NCI-H69 (cell line): ENCODE data around the gene LRRC56.

Experiments
- DNase-seq: peaks from one replicate; lab custom pipeline; 2025; lab: John Stamatoyannopoulos, UW

The LRRC56 gene, protein sequence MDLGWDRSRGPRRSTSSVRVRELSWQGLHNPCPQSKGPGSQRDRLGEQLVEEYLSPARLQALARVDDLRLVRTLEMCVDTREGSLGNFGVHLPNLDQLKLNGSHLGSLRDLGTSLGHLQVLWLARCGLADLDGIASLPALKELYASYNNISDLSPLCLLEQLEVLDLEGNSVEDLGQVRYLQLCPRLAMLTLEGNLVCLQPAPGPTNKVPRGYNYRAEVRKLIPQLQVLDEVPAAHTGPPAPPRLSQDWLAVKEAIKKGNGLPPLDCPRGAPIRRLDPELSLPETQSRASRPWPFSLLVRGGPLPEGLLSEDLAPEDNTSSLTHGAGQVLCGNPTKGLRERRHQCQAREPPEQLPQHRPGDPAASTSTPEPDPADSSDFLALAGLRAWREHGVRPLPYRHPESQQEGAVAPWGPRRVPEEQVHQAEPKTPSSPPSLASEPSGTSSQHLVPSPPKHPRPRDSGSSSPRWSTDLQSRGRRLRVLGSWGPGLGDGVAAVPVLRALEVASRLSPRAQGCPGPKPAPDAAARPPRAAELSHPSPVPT

GRCh38 chr11:536841-537621 is at the start of gene LRRC56:
LRRC56 (plus strand) TSS chr11:537527; CDS start chr11:540685, 3,158 bp downstream.
- DNase-seq, result peak; percentile 98

- no peak for DNase-seq
Measured at GRCh38 chr11:487571-488021, 49.7 kb upstream of the LRRC56 start.

DNA sequence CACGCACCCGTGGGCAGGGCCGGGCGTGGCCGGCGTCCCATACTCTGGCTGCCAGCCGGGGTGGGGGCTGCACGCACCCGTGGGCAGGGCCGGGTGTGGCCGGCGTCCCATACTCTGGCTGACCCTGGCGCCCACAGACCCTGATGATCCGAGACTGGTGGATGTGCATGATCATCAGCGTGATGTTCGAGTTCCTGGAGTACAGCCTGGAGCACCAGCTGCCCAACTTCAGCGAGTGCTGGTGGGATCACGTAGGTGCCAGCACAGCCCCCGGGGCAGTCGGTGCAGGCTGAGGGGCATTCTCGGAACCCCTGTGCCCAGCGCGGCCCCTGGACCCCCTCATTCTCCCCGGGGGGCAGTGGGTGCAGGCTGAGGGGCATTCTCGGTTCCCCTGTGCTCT is 49.3 kb upstream of the LRRC56 start:
- DNase-seq, result no peak

DNA sequence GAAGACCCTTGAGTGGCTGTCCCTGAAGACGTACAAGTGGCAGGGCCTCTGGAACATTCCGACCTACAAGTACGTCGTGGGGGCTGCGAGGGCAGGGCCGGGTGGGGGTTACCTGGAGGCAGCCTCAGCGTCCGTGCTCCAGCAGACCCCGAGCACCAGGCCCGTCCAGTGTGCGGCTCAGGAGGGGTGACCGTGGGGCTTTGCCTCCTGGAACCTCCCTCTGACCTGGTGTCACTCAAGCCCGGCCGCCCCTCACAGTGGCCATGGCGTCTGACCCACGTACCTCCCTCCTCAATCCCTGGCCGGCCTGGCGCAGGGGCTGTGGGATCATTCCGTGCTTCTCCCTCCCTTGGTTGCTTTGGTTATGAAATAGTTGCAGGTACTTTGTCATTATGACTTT is 48.7 kb upstream of the LRRC56 start:
- no peak for DNase-seq

DNA sequence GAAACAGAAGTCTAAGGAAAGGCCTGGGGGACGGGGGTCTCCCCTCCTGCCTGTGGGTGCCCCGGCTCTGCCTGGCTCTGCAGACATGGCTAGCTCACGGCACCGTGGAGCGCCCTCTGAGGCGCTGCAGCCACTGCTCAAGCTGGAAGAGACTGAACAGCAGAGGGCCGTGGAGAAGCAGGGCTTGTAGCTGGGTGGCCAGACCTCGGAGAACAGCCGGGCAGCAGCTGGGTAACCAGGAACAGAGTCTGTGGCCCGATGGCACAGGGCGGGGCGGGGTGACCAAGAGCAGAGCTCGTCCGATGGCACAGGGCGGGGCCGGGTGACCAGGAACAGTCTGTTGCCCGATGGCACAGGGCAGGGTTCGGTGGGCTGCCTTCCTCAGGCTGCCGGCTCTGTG is 48.3 kb upstream of the LRRC56 start:
- DNase-seq, result no peak

DNA sequence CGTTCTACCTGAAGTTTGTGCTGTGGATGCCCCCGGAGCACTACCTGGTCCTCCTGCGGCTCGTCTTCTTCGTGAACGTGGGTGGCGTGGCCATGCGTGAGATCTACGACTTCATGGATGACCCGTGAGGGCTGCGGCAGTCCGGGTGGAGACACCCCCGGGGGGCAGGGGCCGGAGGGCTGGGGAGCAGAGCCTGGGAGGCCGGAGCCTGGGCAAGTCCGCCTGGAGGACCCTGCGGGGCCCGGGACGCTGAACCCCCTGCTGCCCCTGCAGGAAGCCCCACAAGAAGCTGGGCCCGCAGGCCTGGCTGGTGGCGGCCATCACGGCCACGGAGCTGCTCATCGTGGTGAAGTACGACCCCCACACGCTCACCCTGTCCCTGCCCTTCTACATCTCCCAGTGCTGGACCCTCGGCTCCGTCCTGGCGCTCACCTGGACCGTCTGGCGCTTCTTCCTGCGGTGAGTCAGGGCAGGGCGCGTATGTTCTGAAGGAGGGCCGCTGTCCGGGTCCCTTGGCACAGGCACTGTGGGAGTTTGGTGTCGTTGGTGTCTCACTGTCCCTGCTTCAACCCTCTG is 47.6 kb upstream of the LRRC56 start:
- no peak for DNase-seq

- no peak for DNase-seq
Measured at GRCh38 chr11:490186-490929, 47.0 kb upstream of the LRRC56 start.

DNA sequence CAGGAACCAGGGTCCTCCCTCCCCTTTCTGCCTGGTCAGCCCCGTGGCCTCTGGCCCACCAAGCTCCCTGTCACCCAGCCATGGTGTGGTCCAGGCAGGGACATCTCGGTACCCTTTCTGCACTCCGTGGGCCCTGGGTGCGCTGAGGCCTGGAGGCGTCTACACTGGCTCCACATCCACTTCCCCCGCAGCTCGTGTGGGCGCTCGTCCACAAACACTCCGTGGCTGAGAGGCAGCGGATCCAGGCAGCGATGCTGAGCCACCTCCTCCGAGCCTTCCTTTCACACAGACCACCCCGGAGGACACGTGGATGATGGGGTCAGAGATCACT is 46.4 kb upstream of the LRRC56 start:
- no peak for DNase-seq

GRCh38 chr11:491358-491757 is 46.0 kb upstream of the LRRC56 start:
- DNase-seq, result no peak

DNA sequence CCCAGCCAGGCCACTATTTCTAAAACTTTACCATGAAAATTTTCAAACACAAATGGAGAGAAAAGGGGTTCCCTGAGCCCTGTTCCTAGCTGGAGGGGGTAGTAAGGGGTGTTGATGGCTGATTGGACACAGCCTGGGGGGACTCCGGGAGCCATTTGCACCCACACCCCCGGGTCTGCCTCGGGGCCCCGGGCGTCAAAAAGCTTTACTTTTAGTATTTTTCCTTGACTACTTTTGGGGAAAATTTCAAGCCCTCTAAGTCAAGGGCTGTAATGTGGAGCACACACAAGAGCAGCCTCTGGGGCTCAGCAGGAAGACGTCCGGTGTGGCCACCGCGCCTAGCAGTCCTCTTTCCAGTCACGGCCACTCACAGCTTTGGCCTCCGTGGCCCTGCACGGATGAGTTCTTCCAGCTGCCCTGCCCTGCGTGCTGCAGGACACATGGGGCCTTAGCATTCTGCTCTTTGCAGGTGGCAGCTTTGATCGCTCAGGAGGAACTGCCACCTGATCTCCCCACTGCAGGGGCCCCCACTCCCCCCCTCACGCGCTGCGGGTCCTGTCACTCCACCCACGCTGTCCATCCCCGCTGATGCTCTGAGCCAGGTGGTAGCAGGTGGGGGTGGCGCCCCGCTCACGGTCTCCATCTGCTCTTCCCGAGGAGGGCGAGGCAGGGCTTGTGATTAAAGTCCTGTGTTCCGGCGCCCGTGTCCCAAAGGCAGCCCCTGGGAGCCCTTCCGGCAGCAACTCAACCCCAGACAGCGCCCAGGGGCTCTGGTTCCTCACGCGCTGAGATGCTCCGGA is 44.7 kb upstream of the LRRC56 start:
- peak; percentile 69 for DNase-seq

GRCh38 chr11:494761-495536 is 42.4 kb upstream of the LRRC56 start:
- no peak for DNase-seq

DNA sequence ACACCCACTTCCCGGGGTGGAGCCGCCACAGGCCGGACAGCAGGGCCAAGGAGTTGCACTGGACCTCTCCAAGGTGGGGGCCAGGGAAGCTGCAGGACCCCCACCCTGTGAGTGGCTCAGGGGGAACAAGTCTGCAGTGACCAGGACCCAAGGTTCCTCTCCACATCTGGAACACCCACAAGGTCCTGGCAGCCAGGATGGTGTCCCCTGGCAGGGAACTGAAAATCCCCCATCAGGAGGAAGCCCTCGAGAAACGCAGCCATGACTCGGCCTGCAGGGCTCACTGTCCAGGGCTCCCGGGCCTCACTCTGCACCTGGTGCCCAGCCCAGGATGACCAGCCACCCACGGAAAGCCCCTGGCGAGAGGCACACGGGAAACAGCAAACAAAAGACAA is 41.8 kb upstream of the LRRC56 start:
- DNase-seq, result no peak

- peak; percentile 14 for DNase-seq
Measured at GRCh38 chr11:496834-497564, 40.3 kb upstream of the LRRC56 start.

DNA sequence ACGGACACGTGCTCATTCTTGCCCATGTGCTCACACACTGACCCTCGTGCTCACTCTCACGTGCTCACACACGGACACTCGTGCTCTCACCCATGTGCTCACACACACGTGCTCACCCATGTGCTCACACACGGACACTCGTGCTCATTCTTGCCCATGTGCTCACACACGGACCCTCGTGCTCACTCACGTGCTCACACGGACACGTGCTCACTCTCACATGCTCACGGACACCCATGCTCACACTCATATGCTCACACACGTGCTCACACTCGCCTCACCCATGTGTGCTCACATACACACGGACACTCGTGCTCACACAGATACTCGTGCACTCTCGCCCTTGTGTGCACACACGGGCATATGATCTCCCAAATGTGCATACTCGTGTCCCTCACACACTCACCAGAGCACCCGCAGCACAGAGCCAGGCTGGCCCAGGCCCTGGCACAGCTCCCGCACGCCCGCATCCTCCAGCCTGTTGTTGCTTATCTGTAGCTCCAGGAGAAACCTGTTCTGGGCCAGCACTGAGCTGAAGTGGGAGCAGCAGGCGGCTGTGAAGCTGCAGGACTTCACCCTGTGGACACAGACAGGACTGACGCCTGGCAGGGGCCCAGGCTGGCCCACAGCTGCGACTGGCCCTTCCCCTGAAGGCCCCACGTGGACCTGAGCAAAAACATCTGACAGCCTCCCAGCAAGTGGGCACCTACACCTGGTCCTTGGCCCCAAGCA is 39.6 kb upstream of the LRRC56 start:
- DNase-seq, result no peak

DNA sequence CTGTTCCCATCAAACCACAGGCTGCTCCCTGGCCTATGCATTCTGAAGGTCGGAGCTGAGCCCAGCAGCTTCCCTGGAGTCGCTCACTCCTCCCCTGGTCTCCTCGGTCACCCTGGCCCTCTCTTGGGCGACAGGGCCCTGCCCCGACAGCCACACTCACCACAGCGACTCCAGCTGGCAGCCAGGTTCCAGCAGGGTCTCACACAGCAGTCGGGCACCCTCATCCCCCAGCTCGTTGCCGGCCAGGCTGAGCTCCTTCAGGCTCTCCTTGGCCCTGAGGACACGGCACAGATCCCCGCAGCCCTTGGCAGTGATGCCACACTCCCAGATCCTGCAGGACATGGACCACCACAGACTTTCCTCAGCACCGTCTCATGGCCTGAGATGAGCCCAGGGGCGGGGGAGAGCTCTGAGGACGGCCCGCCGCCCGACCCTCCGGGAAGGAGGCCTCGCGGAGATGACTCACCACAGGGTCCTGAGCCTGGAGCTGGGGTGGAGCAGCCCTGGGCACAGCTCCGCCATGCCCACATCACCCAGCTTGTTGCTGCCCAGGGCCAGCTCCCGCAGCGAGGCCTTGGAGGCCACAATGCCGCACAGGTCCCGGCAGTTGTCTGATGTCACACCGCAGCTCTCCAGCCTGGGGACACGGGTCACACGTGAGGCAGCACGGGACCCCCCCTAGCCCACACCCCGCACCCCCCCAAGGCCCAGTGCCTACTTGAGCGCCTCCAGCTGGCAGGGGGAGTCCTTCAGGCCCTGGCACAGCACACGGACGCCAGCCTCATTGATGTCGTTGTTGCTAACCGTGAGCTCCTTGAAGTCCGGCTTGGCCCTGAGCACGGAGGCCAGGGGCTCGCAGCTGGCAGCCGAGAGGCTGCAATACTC is 38.8 kb upstream of the LRRC56 start:
- DNase-seq, result no peak

DNA sequence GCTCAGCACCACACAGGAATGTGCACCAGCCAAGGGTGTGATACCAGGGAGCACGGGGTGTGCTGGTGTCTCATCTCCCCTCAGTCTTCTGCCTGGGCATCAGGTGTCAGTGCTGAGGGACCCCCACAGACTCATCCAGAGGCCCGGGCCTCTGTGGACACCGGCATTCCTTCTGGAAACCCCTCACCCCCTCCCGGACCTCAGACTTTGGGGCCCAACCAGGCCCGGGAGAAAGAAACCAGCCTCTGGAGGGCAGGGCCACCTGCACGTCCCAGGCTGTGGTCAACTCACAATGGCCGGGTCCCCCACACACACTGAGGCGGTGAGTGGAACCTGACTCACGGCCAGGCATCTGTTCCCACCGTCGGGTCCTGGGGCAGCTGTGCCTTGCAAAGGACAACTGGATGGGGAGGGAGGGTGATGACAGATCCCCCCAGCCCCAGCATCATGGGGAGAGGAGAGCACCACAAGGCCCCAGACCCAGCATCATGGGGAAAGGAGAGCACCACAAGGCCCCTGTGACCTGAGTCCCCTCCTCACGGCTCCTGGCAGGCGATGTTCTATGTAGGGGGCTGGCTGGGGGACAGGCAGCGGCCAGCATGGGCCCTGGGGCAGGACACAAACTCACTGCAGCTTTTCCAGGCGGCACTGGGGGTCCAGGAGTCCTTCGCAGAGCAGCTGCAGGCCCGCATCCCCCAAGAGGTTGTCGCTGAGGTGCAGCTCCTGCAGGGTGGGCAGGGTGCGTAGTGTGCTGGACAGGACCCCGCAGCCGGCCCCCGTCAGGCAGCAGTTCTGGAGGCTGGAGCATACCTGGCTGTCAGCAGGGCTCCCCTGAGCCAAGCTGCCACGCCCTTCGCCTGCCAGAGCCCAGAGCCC is 37.9 kb upstream of the LRRC56 start:
- no peak for DNase-seq
